Immature natural killer cell (primary cell): ENCODE results near the gene RASD2. TPM values are rescaled to one million over a fixed set of nuclear protein-coding genes. Genes with fewer than 3 reads are reported as not detected.

Experiments used
- DNase-seq, 3 donors: peaks; one replicate each; pipeline ENCODE4 v3.0.0; 2022; ENCODE audit warnings: mixed read lengths in 1 of 3
- H3K27ac Mint-ChIP-seq, 6 donors: one replicate each; pipeline ENCODE4 v1.8.0; 2020; ENCODE audit warnings: mixed read lengths in 6 of 6, mild to moderate bottlenecking in 5 of 6, inconsistent platforms in 4 of 6, moderate library complexity in 3 of 6
- H3K27me3 Mint-ChIP-seq, 3 donors: one replicate each; pipeline ENCODE4 v1.8.0; 2020 to 2021; ENCODE audit warnings: low read depth in 3 of 3, mild to moderate bottlenecking in 3 of 3, mixed read lengths in 3 of 3, moderate library complexity in 3 of 3, inconsistent platforms in 1 of 3
- H3K36me3 Mint-ChIP-seq, 3 donors: one replicate each; pipeline ENCODE4 v1.8.0; 2020; ENCODE audit warnings: mixed read lengths in 3 of 3, inconsistent platforms in 2 of 3, mild to moderate bottlenecking in 2 of 3
- H3K4me1 Mint-ChIP-seq, 2 donors: one replicate each; pipeline ENCODE4 v1.8.0; 2020; ENCODE audit warnings: inconsistent platforms in 2 of 2, mild to moderate bottlenecking in 2 of 2, mixed read lengths in 2 of 2, moderate library complexity in 1 of 2
- H3K4me3 Mint-ChIP-seq, 5 donors: one replicate each; pipeline ENCODE4 v1.8.0; 2020; ENCODE audit warnings: mild to moderate bottlenecking in 5 of 5, mixed read lengths in 5 of 5, inconsistent platforms in 3 of 5, moderate library complexity in 3 of 5
- H3K9me3 Mint-ChIP-seq, 6 donors: one replicate each; pipeline ENCODE4 v1.8.0; 2020; ENCODE audit warnings: mild to moderate bottlenecking in 6 of 6, mixed read lengths in 6 of 6, inconsistent platforms in 4 of 6, moderate library complexity in 3 of 6
- polyA plus RNA-seq, 3 donors: library from polyadenylated mRNA; unstranded; fragments of 300-500 nt; fragmentation: Illumina TruSeq; gene quantifications; one replicate each; pipeline ENCODE4 v1.2.3, GENCODE V29; 2021

Gene RASD2
- polyA plus RNA-seq, 3 donors from 2014 or later = not detected

GRCh38 chr22:35523167-35523947, 17.3 kb upstream of the RASD2 start:
- H3K4me1 Mint-ChIP-seq = no peaks in the 10 kb centered on the region
- H3K4me3 Mint-ChIP-seq = no peak overlapping the region
- no peaks in the 10 kb centered on the region for H3K36me3 Mint-ChIP-seq
- no peaks in the 10 kb centered on the region for H3K9me3 Mint-ChIP-seq
- H3K27ac Mint-ChIP-seq = no peak overlapping the region
- H3K27me3 Mint-ChIP-seq = peaks cover 2 to 4% (median 3%) of the 10 kb centered on the region in 3 donors
- DNase-seq = no peak

DNA sequence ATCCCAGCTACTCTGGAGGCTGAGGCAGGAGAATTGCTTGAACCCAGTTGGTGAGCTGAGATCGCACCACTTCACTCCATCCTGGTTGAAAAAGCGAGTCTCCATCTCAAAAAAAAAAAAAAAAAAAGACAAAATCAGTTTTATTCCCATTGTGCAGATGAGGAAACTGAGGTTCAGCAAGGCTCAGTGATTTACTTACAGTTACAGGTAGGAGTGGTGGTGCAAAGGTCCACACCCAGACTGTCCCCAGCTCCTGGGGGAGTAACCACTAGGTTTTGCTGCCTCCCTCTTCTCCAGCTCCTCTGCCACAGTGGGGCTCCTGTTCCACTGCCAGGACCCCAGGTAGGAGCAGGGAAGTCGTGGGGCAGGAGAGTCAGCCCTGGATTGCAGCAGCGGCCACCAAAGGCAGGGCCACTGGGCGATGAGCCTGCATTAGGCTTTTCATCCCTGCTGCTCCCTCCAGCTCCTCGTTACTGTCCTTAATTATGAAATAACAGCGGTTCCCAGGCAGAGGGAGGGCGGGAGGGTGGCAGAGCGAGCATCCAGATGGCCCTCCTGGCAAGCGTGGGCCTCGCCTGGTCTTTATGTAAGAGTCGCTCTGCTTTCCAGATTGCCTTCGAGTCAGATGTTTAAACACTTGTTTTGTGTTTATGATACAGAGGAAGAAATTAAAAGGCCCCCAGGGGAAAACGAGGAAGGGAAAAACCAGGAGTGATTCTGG, 15.5 kb upstream of the RASD2 start:
- Mint-ChIP-seq H3K9me3 (no peaks in the 10 kb centered on the region), H3K4me3 (no peak overlapping the region), H3K27me3 (peaks cover 2 to 4% (median 3%) of the 10 kb centered on the region in 3 donors), H3K4me1 (no peaks in the 10 kb centered on the region), H3K36me3 (peaks cover 0 to 6% (median 0%) of the 10 kb centered on the region in 3 donors), H3K27ac (no peak overlapping the region)
- no peak for DNase-seq

GRCh38 chr22:35525687-35526332, 14.8 kb upstream of the RASD2 start:
- Mint-ChIP-seq H3K36me3 (peaks cover 0 to 6% (median 0%) of the 10 kb centered on the region in 3 donors), H3K9me3 (no peaks in the 10 kb centered on the region), H3K4me3 (no peak overlapping the region), H3K27me3 (peaks cover 2 to 4% (median 2%) of the 10 kb centered on the region in 3 donors), H3K4me1 (no peaks in the 10 kb centered on the region), H3K27ac (no peak overlapping the region)
- no peak for DNase-seq

GRCh38 chr22:35526333-35526979, 14.2 kb upstream of the RASD2 start:
- H3K36me3 Mint-ChIP-seq = peaks cover 0 to 6% (median 0%) of the 10 kb centered on the region in 3 donors
- no peak overlapping the region for H3K4me3 Mint-ChIP-seq
- no peaks in the 10 kb centered on the region for H3K9me3 Mint-ChIP-seq
- no peak overlapping the region for H3K27ac Mint-ChIP-seq
- H3K27me3 Mint-ChIP-seq = peaks cover 2 to 5% (median 4%) of the 10 kb centered on the region in 3 donors
- no peak for DNase-seq
- no peaks in the 10 kb centered on the region for H3K4me1 Mint-ChIP-seq

- Mint-ChIP-seq H3K9me3 (no peaks in the 10 kb centered on the region), H3K4me3 (no peak overlapping the region), H3K36me3 (peaks cover 0 to 6% (median 0%) of the 10 kb centered on the region in 3 donors), H3K4me1 (no peaks in the 10 kb centered on the region), H3K27ac (no peak overlapping the region), H3K27me3 (peaks cover 0 to 6% (median 1%) of the 10 kb centered on the region in 3 donors)
- no peak for DNase-seq
Measured at GRCh38 chr22:35528927-35529326, 11.7 kb upstream of the RASD2 start.

DNA sequence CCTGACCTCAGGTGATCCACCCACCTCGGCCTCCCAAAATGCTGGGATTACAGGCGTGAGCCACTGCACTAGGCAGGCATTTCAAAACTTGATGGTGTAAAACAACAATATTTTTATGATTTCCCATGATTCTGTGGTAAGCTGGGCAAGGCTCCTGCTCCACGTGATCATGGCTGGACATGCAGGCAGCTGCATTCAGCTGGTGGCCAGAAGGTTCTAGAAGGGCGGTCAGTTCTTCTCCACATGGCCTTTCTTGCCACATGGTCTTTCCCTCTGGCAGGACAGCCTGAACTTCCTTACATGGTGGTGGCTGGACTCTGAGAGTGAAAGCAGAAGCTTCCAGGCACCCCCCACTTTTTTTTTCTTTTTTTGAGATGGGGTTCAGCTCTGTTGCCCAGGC, 9.9 kb upstream of the RASD2 start:
- H3K9me3 Mint-ChIP-seq = no peaks in the 10 kb centered on the region
- H3K4me3 Mint-ChIP-seq = no peak overlapping the region
- peaks cover 0 to 11% (median 3%) of the 10 kb centered on the region in 3 donors for H3K27me3 Mint-ChIP-seq
- H3K4me1 Mint-ChIP-seq = no peaks in the 10 kb centered on the region
- H3K27ac Mint-ChIP-seq = no peak overlapping the region
- peaks cover 0 to 6% (median 0%) of the 10 kb centered on the region in 3 donors for H3K36me3 Mint-ChIP-seq
- no peak for DNase-seq

- H3K27me3 Mint-ChIP-seq = peaks cover 0 to 11% (median 3%) of the 10 kb centered on the region in 3 donors
- H3K9me3 Mint-ChIP-seq = no peaks in the 10 kb centered on the region
- no peak overlapping the region for H3K27ac Mint-ChIP-seq
- no peak for DNase-seq
- no peak overlapping the region for H3K4me3 Mint-ChIP-seq
- no peaks in the 10 kb centered on the region for H3K4me1 Mint-ChIP-seq
- H3K36me3 Mint-ChIP-seq = peaks cover 0 to 6% (median 0%) of the 10 kb centered on the region in 3 donors
Measured at GRCh38 chr22:35531202-35531601, 9.4 kb upstream of the RASD2 start.

DNA sequence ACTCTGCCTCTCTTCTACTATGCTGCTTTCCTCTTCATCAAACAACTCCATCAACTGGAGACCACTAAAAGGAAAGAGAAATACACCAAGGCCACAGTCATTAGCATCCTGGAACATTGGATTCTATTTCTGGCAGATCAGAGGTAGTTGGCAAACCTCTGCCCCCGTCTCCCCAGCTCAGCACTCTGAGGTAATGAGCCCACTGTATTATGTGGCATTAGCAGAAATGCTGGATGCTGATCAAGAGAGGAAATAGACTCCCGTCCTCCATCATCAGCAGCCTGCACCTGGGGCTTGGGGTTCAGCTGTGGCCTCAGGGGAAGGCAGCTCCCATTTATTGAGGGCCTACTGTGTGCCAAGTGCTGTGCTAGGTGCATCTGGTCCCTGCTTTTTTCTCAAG, 9.0 kb upstream of the RASD2 start:
- H3K36me3 Mint-ChIP-seq = peaks cover 0 to 6% (median 0%) of the 10 kb centered on the region in 3 donors
- DNase-seq = no peak
- peaks cover 0 to 11% (median 3%) of the 10 kb centered on the region in 3 donors for H3K27me3 Mint-ChIP-seq
- no peak overlapping the region for H3K4me3 Mint-ChIP-seq
- H3K9me3 Mint-ChIP-seq = no peaks in the 10 kb centered on the region
- H3K27ac Mint-ChIP-seq = no peak overlapping the region
- no peaks in the 10 kb centered on the region for H3K4me1 Mint-ChIP-seq

- H3K9me3 Mint-ChIP-seq = no peaks in the 10 kb centered on the region
- H3K4me3 Mint-ChIP-seq = no peak overlapping the region
- H3K36me3 Mint-ChIP-seq = peaks cover 0 to 6% (median 0%) of the 10 kb centered on the region in 3 donors
- H3K27me3 Mint-ChIP-seq = peaks cover 0 to 11% (median 3%) of the 10 kb centered on the region in 3 donors
- peaks cover 8 to 11% of the 10 kb centered on the region in 2 donors for H3K4me1 Mint-ChIP-seq
- DNase-seq = no peak
- no peak overlapping the region for H3K27ac Mint-ChIP-seq
Measured at GRCh38 chr22:35533365-35534029, 7.1 kb upstream of the RASD2 start.

DNA sequence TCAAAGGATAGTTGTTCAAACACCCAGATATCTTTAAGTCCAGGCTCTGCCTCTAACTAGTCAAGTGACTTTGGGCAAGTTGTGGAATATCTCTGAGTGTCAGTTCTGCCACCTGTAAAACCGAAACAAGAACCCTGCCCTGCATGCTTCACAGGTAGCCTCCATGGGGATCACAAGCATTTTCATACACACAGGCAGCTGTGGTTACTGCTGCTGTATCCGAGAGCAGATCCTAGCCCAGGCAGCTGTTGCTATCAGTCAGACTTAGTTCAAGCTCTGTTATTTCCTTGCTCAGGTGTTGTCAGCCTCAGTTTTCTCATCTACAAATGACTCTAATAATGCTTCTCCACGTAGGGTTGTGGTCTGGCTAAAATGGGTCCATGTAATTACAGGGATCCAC, 6.5 kb upstream of the RASD2 start:
- Mint-ChIP-seq H3K27me3 (peaks cover 0 to 11% (median 3%) of the 10 kb centered on the region in 3 donors), H3K9me3 (peaks cover 0 to 2% (median 0%) of the 10 kb centered on the region in 6 donors), H3K4me3 (no peak overlapping the region), H3K4me1 (peaks cover 11 to 16% of the 10 kb centered on the region in 2 donors), H3K27ac (no peak overlapping the region), H3K36me3 (peaks cover 0 to 5% (median 0%) of the 10 kb centered on the region in 3 donors)
- DNase-seq = no peak

- peaks cover 4 to 13% (median 9%) of the 10 kb centered on the region in 3 donors for H3K27me3 Mint-ChIP-seq
- H3K27ac Mint-ChIP-seq = peak overlapping the region in 5 of 6 donors; percentile 1 to 59 (median 32)
- H3K4me1 Mint-ChIP-seq = peaks cover 16 to 22% of the 10 kb centered on the region in 2 donors
- H3K4me3 Mint-ChIP-seq = peak overlapping the region in 4 of 5 donors; percentile 19 to 65 (median 28)
- peak in 2 of 3 donors; percentile 15 to 23 for DNase-seq
- H3K9me3 Mint-ChIP-seq = peaks cover 0 to 2% (median 0%) of the 10 kb centered on the region in 6 donors
- no peaks in the 10 kb centered on the region for H3K36me3 Mint-ChIP-seq
Measured at GRCh38 chr22:35537232-35537631, 3.4 kb upstream of the RASD2 start.

DNA sequence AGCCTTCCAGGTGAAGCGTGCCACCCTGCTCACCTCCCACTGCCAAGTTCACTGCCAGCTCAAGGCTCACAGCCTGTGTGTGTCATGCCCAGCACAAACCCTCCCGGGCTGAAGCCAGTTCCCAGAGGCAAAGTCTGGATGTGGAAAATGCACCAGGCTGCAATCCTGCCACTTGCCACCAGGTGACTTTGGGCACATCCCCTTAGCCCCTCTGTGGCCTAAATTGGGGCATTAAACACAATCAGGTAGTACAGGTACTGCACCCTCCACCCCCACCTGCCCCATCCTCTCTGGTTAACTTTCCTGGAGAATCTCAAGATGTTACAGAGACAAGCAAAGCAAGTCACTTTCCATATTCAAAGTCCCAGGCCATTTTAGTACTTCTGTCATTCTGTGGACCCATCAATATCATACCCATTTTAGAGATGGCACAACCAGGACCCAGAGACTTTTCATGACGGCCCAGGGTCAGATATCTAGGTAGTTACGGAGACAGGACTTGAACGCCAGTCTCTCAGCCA, 1.8 kb upstream of the RASD2 start:
- DNase-seq = no peak
- peaks cover 0 to 2% (median 0%) of the 10 kb centered on the region in 6 donors for H3K9me3 Mint-ChIP-seq
- peaks cover 16 to 22% of the 10 kb centered on the region in 2 donors for H3K4me1 Mint-ChIP-seq
- peak overlapping the region in 2 of 6 donors; percentile 61 to 77 for H3K27ac Mint-ChIP-seq
- peaks cover 10 to 26% (median 12%) of the 10 kb centered on the region in 3 donors for H3K27me3 Mint-ChIP-seq
- H3K36me3 Mint-ChIP-seq = no peaks in the 10 kb centered on the region
- peak overlapping the region in 4 of 5 donors; percentile 12 to 64 (median 43) for H3K4me3 Mint-ChIP-seq
